K562 (cell line): Measurements from ENCODE around the gene TOPORS. TPM values are rescaled to one million over a fixed set of nuclear protein-coding genes. Genes with fewer than 3 reads are reported as not detected.

Experiments
- ATAC-seq: fragments of 200-7000 bp; cut with Tn5 transposase; 3 replicates; pipeline ENCODE4 v1.9.1; 2020; ENCODE audit warnings: moderate library complexity
- BruUV-seq: library from RNA; stranded (reverse); fragments of 400-500 nt; replicated peaks from 2 replicates; lab custom pipeline; 2021; lab: Mats Ljungman, UMichigan
- CTCF ChIA-PET: fragments of 300-600 bp; formaldehyde crosslinking; extraction: SDS; loops from one replicate; lab custom pipeline; 2021; ENCODE audit warnings: low intra/inter-chr PET ratio; lab: Yijun Ruan, JAX
- POLR2A ChIA-PET: fragments of 300-600, 350-650 bp; sonication (Branson Sonifier 250); formaldehyde crosslinking; extraction: SDS; loops from one replicate; lab custom pipeline; 2021; ENCODE audit warnings: antibody characterized with exemption, inconsistent platforms; lab: Yijun Ruan, JAX
- DNase-seq, 4 experiments: peaks; one replicate each; pipeline versions ENCODE4 v3.0.0 to v3.0.0-alpha.2; 2011 to 2018; ENCODE audit warnings: low spot score in 3 of 4, mixed read lengths in 3 of 4; ENCODE audit errors: extremely low read depth in 1 of 4
- FAIRE-seq: peaks from 2 replicates; lab custom pipeline; 2011; peaks lifted over from hg19 to GRCh38; lab: Jason Lieb, UNC
- H2AFZ ChIP-seq: 2 replicates; pipeline ENCODE4 v1.6.0; 2011; ENCODE audit warnings: low read depth, low read length, control low read depth, inconsistent platforms
- H3K27ac ChIP-seq: fragments of 200-600 bp; 3 replicates; pipeline ENCODE4 v1.8.0; 2011; ENCODE audit warnings: low read depth, mild to moderate bottlenecking, control low read depth, inconsistent platforms, low read length, moderate library complexity, mixed read lengths; ENCODE audit errors: extremely low read depth
- H3K27me3 ChIP-seq, 2 experiments: fragments of 300-600 bp in 1 of 2; 2 replicates in 1 of 2; 3 replicates in 1 of 2; pipeline versions ENCODE4 v1.6.0 to v1.8.0; 2011; ENCODE audit warnings: inconsistent platforms in 2 of 2, low read length in 2 of 2, mild to moderate bottlenecking in 1 of 2, mixed read lengths in 1 of 2, moderate library complexity in 1 of 2; ENCODE audit not compliant: control insufficient read depth in 2 of 2, insufficient read depth in 2 of 2
- H3K36me3 ChIP-seq: fragments of 300-600 bp; 3 replicates; pipeline ENCODE4 v1.8.0; 2011; ENCODE audit warnings: mild to moderate bottlenecking, low read length, inconsistent platforms; ENCODE audit not compliant: control insufficient read depth, insufficient read depth
- H3K4me1 ChIP-seq, 2 experiments: fragments of 200-600 bp in 1 of 2; replicated peaks in 1 of 2; 2 replicates in 1 of 2; 3 replicates in 1 of 2; pipeline versions ENCODE4 v1.5.1 to v1.8.0; 2011; ENCODE audit warnings: inconsistent platforms in 2 of 2, low read length in 2 of 2, mild to moderate bottlenecking in 1 of 2, mixed read lengths in 1 of 2, moderate library complexity in 1 of 2; ENCODE audit not compliant: control insufficient read depth in 2 of 2, insufficient read depth in 2 of 2
- H3K4me2 ChIP-seq: 2 replicates; pipeline ENCODE4 v1.6.1; 2011; ENCODE audit warnings: low read length, control low read depth, inconsistent platforms, mixed read lengths; ENCODE audit not compliant: insufficient read depth
- H3K4me3 ChIP-seq: fragments of 200-600 bp; sonication (generic), shearing (Covaris generic); 2 replicates; pipeline ENCODE4 v1.5.1; 2016; ENCODE audit warnings: control low read depth, inconsistent platforms
- H3K79me2 ChIP-seq: fragments of 200-600 bp; 3 replicates; pipeline ENCODE4 v1.8.0; 2011; ENCODE audit warnings: low read length, inconsistent platforms; ENCODE audit not compliant: control insufficient read depth, insufficient read depth
- H3K9ac ChIP-seq, 2 experiments: 2 replicates each; pipeline versions ENCODE4 v1.6.0 to v1.6.1; 2011; ENCODE audit warnings: low read depth in 2 of 2, low read length in 2 of 2, control low read depth in 1 of 2, inconsistent platforms in 1 of 2, mild to moderate bottlenecking in 1 of 2, mixed read lengths in 1 of 2; ENCODE audit not compliant: insufficient read depth in 1 of 2
- H3K9me1 ChIP-seq: one replicate; pipeline ENCODE4 v1.6.0; 2011; ENCODE audit warnings: inconsistent platforms, mild to moderate bottlenecking, low read length, moderate library complexity; ENCODE audit not compliant: control insufficient read depth, insufficient read depth
- H3K9me3 ChIP-seq: replicated peaks from 2 replicates; pipeline ENCODE4 v1.5.1; 2011; ENCODE audit warnings: low read depth, low read length, inconsistent platforms; ENCODE audit not compliant: control insufficient read depth, insufficient read depth
- H4K20me1 ChIP-seq: replicated peaks from 2 replicates; pipeline ENCODE4 v1.6.1; 2011; ENCODE audit warnings: low read length, inconsistent platforms, mixed read lengths; ENCODE audit not compliant: control insufficient read depth, insufficient read depth
- ARID1B ChIP-seq: fragments of 450-650 bp; IDR thresholded peaks from 2 replicates; pipeline ENCODE4 v1.6.1; 2016; ENCODE audit warnings: antibody characterized with exemption, mild to moderate bottlenecking, inconsistent platforms
- GATAD2A ChIP-seq: fragments of 450-650 bp; IDR thresholded peaks from 2 replicates; pipeline ENCODE4 v1.6.1; 2017
- KAT7 ChIP-seq: sonication (generic); formaldehyde crosslinking; IDR thresholded peaks from 2 replicates; pipeline ENCODE4 v1.8.0; 2022; ENCODE audit warnings: missing genetic modification reagents, mild to moderate bottlenecking, borderline replicate concordance
- NFATC3 ChIP-seq: fragments of 450-650 bp; IDR thresholded peaks from 2 replicates; pipeline ENCODE4 v1.6.1; 2017; ENCODE audit warnings: mild to moderate bottlenecking
- PCBP2 ChIP-seq: fragments of 200-400 bp; formaldehyde crosslinking; IDR thresholded peaks from 2 replicates; pipeline ENCODE4 v1.6.1; 2018; ENCODE audit warnings: low read length, low read depth, mild to moderate bottlenecking, moderate library complexity; ENCODE audit not compliant: poor library complexity, severe bottlenecking
- RFX5 ChIP-seq: IDR thresholded peaks from 2 replicates; pipeline ENCODE4 v1.6.1; 2011; ENCODE audit warnings: low read depth, mild to moderate bottlenecking, improper control_type of control experiment, low read length
- TARDBP ChIP-seq: fragments of 450-650 bp; IDR thresholded peaks from 2 replicates; pipeline ENCODE4 v1.6.1; 2016
- THRB ChIP-seq: fragments of 450-650 bp; formaldehyde crosslinking; conservative IDR thresholded peaks from 2 replicates; pipeline ENCODE4 v1.4.0; 2022; ENCODE audit warnings: mild to moderate bottlenecking, missing genetic modification characterization
- ZNF644 ChIP-seq: fragments of 200-800 bp; sonication (Bioruptor generic); IDR thresholded peaks from 2 replicates; pipeline ENCODE4 v1.6.1; 2016; ENCODE audit warnings: low read depth, missing genetic modification characterization, missing compliant biosample characterization
- WGBS: fragments of 100-300 bp; shearing (Covaris generic); methylation state at CpG from one replicate; pipeline ENCODE4 v1.1.6; 2016; ENCODE audit warnings: low coverage, mixed read lengths; ENCODE audit not compliant: insufficient coverage; ENCODE audit errors: missing lambda C conversion rate; 5-methylcytosine and 5-hydroxymethylcytosine counted together
- in situ Hi-C: fragments of 300-500 bp; cut with MboI; formaldehyde crosslinking; loops from 4 replicates; pipeline ENCODE4 v1.15.0; 2018; ENCODE audit warnings: inconsistent platforms, mixed read lengths
- intact Hi-C: fragments of 100-400 bp; cut with micrococcal nuclease; formaldehyde crosslinking; loops from 2 replicates; pipeline ENCODE4 v1.14.2; 2022
- polyA plus RNA-seq, 8 experiments: library from polyadenylated mRNA; depleted of rRNA in 4 of 8; stranded (reverse) in 5 of 8; unstranded in 3 of 8; fragments of >200 nt; fragmentation: Nextera tagmentation in 2 of 8; fragmentation: Illumina TruSeq in 1 of 8; extraction: Ambion mirVana in 2 of 8; extraction: Trizol in 1 of 8; gene quantifications; 2 replicates each; pipeline versions ENCODE4 v1.2.1 to v1.2.3, GENCODE V29; 2011 to 2014; ENCODE audit warnings: inconsistent platforms in 1 of 8, missing spikeins in 1 of 8
- total RNA-seq, 7 experiments: library from RNA; depleted of rRNA in 6 of 7; stranded (reverse); fragments of >200 nt in 6 of 7; fragmentation: Illumina TruSeq in 2 of 7; extraction: Trizol in 2 of 7; gene quantifications; 2 replicates each; pipeline versions ENCODE4 v1.2.1 to v1.2.3, GENCODE V29; 2011 to 2021; ENCODE audit warnings: low replicate concordance in 1 of 7

The TOPORS gene
- total and polyA plus RNA-seq, 9 of the 15 experiments (the other 6 are each of a cell fraction or from before 2014, with no cell fraction given), result 4.3 to 19.6 (median 9.9) TPM

GRCh38 chr9:32596096-32596865 lies 43.9 kb upstream of the TOPORS start:
- DNase-seq (no peak), ATAC-seq (no peak), FAIRE-seq (no peak)
- Histone ChIP-seq H3K4me1 (no peaks in the 10 kb centered on the region), H3K9me3 (no peaks in the 10 kb centered on the region), H4K20me1 (no peaks in the 10 kb centered on the region), H2AFZ (no peak overlapping the region), H3K4me3 (no peak overlapping the region), H3K36me3 (no peaks in the 10 kb centered on the region), H3K27ac (no peak overlapping the region), H3K9ac (no peak overlapping the region), H3K79me2 (no peaks in the 10 kb centered on the region), H3K9me1 (no peaks in the 10 kb centered on the region), H3K4me2 (no peak overlapping the region), H3K27me3 (no peaks in the 10 kb centered on the region)
- BruUV-seq, result no TSS peak
- WGBS, result 0% methylated on average over 4 of the region's 4 CpGs
- POLR2A ChIA-PET, result no interaction called here
- CTCF ChIA-PET, result no interaction called here
- in situ Hi-C loops, result no loop called here
- intact Hi-C loops, result no loop called here
- no peak for TF ChIP-seq PCBP2
- TF ChIP-seq ARID1B, result no peak
- no peak for TF ChIP-seq KAT7 (CRISPR knock-in tag)
- no peak for TF ChIP-seq GATAD2A
- TF ChIP-seq ZNF644 (tag), result no peak
- TF ChIP-seq TARDBP, result no peak
- no peak for TF ChIP-seq RFX5
- TF ChIP-seq THRB (CRISPR knock-in tag), result no peak
- TF ChIP-seq NFATC3, result no peak
